Panc1 (cell line): ENCODE measurements around the gene LRMDA. TPM values are rescaled to one million over a fixed set of nuclear protein-coding genes. Genes with fewer than 3 reads are reported as not detected.

Experiments used
- ATAC-seq: fragments of 200-7000 bp; cut with Tn5 transposase; 2 replicates; pipeline ENCODE4 v1.9.1; 2020; ENCODE audit warnings: mild to moderate bottlenecking, moderate library complexity
- BruUV-seq: library from RNA; stranded (reverse); fragments of 400-500 nt; replicated peaks from 2 replicates; lab custom pipeline; 2021; lab: Mats Ljungman, UMichigan
- CTCF ChIA-PET: fragments of 300-600 bp; sonication (Branson Sonifier 250); formaldehyde crosslinking; loops from one replicate; lab custom pipeline; 2022; ENCODE audit warnings: antibody characterized with exemption; lab: Charles Lee
- POLR2A ChIA-PET: fragments of 300-600 bp; sonication (Branson Sonifier 250); formaldehyde crosslinking; loops from one replicate; lab custom pipeline; 2022; ENCODE audit warnings: antibody characterized with exemption; lab: Charles Lee
- DNase-seq: peaks from one replicate; pipeline ENCODE4 v3.0.0-alpha.2; 2010; ENCODE audit warnings: low read depth, low spot score
- H3K27ac ChIP-seq: 2 replicates; pipeline ENCODE4 v1.5.1; 2011; ENCODE audit warnings: mild to moderate bottlenecking, low read length, inconsistent platforms
- H3K27me3 ChIP-seq: fragments of 200-500 bp; sonication (Bioruptor generic); 2 replicates; pipeline ENCODE4 v1.6.0; 2014; ENCODE audit warnings: low read length, inconsistent platforms; ENCODE audit not compliant: control insufficient read depth, insufficient read depth
- H3K36me3 ChIP-seq: fragments of 200-500 bp; sonication (Bioruptor generic); 2 replicates; pipeline ENCODE4 v1.5.1; 2014; ENCODE audit warnings: inconsistent platforms, mild to moderate bottlenecking, low read length, moderate library complexity; ENCODE audit not compliant: control insufficient read depth, insufficient read depth
- H3K4me1 ChIP-seq: 2 replicates; pipeline ENCODE4 v1.5.1; 2011; ENCODE audit warnings: inconsistent platforms, mild to moderate bottlenecking, low read length, moderate library complexity; ENCODE audit not compliant: control insufficient read depth, insufficient read depth
- H3K4me3 ChIP-seq, 2 experiments: 2 replicates each; pipeline ENCODE4 v1.5.1; 2011 to 2012; ENCODE audit warnings: low read depth in 2 of 2, low read length in 2 of 2, mild to moderate bottlenecking in 2 of 2, inconsistent platforms in 1 of 2, moderate library complexity in 1 of 2
- H3K9me3 ChIP-seq: fragments of 200-500 bp; sonication (Bioruptor generic); 2 replicates; pipeline ENCODE4 v1.5.1; 2014; ENCODE audit warnings: low read depth, mild to moderate bottlenecking, inconsistent platforms, low read length, moderate library complexity; ENCODE audit not compliant: control insufficient read depth, insufficient read depth
- POLR2AphosphoS5 ChIP-seq: IDR thresholded peaks from 2 replicates; pipeline ENCODE4 v1.6.1; 2012; ENCODE audit warnings: mild to moderate bottlenecking, low read depth, low read length, moderate library complexity
- SIN3A ChIP-seq: IDR thresholded peaks from 2 replicates; pipeline ENCODE4 v1.6.1; 2012; ENCODE audit warnings: low read depth, mild to moderate bottlenecking, low read length, moderate library complexity, borderline replicate concordance; ENCODE audit not compliant: insufficient read depth
- TCF7L2 ChIP-seq: IDR thresholded peaks from 2 replicates; pipeline ENCODE4 v1.6.1; 2011; ENCODE audit warnings: mild to moderate bottlenecking, low read depth, low read length, inconsistent platforms
- in situ Hi-C: cut with HindIII; loops from 2 replicates; pipeline ENCODE4 v1.10.0; 2016; ENCODE audit warnings: low sequenced_read_pairs, low pct_unique_long_range_greater_than_20kb
- intact Hi-C: fragments of 100-400 bp; cut with micrococcal nuclease; formaldehyde crosslinking; loops from one replicate; pipeline ENCODE4 v1.10.0; 2022; ENCODE audit not compliant: unreplicated experiment
- total RNA-seq: library from RNA; stranded (reverse); gene quantifications from one replicate; pipeline ENCODE4 v1.2.1, GENCODE V29; 2021; ENCODE audit not compliant: unreplicated experiment
- TF ChIP-seq, protein P1 (sequence below), 2 experiments: IDR thresholded peaks; 2 replicates each; pipeline ENCODE4 v1.6.1; 2011 to 2012; ENCODE audit warnings: low read depth in 2 of 2, control low read depth in 1 of 2, low read length in 1 of 2, mild to moderate bottlenecking in 1 of 2, moderate library complexity in 1 of 2; ENCODE audit not compliant: insufficient read depth in 1 of 2
- TF ChIP-seq, protein P2 (sequence below): fragments of 450-650 bp; IDR thresholded peaks from 2 replicates; pipeline ENCODE4 v1.5.1; 2017; ENCODE audit warnings: mild to moderate bottlenecking

Gene LRMDA
- total RNA-seq, 1 experiment from 2014 or later, result 1.2 TPM

DNA sequence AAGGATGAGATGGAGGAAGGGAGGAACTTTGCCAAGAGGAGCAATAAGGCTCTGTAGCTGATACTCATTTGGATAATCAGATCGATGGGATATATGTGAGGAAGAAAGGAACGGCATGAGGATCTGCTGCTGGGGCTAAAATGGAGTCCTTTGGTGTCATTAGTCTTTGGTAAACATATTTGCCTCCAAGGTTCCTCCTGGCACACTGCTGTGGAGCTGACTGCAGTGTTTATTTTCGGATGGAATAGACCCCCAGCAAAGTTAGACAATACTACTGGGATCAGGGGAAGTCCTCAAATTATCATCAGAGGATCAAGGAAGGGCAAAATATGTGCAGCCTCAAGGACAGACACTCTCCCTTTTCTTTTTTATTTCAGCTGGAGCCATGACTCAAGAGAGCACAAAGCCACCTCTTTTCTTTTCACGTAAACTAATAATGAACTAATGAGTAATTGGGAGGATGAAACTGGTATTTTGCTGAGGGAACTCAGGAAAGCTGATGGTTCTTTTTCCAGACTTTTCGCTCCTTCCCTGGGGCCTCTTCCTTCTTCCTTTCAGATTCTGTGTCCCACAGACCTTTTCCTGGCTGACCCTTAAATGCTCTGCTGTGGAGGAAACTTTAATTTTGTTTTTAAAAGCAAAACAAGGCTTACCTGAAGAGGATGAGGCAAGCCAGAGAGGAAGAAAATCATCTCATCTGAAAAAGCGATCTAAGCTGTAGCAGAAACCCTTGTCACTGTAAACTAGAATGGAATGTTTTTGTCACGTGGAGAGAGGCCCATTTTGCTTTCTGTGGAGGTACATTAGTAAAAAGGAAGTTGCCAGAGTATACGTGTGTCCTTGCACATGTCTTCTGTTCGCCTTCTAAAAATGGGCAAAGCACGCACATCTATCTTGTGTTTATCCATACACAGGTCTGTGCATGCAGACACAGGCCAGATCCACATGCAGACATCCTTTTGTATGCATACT lies 33.3 kb downstream of the LRMDA start:
- no TSS peak for BruUV-seq

DNA sequence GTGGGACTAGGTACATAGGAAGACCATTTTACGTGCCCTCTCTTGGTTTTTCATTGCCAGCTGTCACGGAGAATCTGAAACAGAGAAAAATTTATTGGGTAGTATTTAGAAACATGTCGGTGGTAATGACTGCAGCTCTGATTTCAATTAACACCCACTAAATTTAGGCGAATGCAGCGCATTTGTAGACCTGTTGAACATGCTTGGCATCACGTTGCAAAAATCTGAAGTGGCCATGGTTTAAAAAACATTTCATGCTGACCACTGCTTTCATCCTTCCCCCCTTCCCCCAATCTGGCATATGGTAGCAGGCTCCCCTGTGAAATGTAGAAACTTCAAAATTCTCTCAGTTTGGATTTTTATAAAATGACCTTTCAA lies 34.0 kb downstream of the LRMDA start:
- Histone ChIP-seq H3K27ac (no peak overlapping the region), H3K4me3 (no peak overlapping the region), H3K9me3 (no peaks in the 10 kb centered on the region), H3K27me3 (no peaks in the 10 kb centered on the region; the same call in 1 of the 2 replicates), H3K4me1 (no peaks in the 10 kb centered on the region), H3K36me3 (no peaks in the 10 kb centered on the region)
- POLR2A ChIA-PET, result no interaction called here
- in situ Hi-C loops, result no loop called here
- DNase-seq, result no peak
- TF ChIP-seq TCF7L2, result no peak
- TF ChIP-seq POLR2AphosphoS5, result no peak
- TF ChIP-seq, protein P1, sequence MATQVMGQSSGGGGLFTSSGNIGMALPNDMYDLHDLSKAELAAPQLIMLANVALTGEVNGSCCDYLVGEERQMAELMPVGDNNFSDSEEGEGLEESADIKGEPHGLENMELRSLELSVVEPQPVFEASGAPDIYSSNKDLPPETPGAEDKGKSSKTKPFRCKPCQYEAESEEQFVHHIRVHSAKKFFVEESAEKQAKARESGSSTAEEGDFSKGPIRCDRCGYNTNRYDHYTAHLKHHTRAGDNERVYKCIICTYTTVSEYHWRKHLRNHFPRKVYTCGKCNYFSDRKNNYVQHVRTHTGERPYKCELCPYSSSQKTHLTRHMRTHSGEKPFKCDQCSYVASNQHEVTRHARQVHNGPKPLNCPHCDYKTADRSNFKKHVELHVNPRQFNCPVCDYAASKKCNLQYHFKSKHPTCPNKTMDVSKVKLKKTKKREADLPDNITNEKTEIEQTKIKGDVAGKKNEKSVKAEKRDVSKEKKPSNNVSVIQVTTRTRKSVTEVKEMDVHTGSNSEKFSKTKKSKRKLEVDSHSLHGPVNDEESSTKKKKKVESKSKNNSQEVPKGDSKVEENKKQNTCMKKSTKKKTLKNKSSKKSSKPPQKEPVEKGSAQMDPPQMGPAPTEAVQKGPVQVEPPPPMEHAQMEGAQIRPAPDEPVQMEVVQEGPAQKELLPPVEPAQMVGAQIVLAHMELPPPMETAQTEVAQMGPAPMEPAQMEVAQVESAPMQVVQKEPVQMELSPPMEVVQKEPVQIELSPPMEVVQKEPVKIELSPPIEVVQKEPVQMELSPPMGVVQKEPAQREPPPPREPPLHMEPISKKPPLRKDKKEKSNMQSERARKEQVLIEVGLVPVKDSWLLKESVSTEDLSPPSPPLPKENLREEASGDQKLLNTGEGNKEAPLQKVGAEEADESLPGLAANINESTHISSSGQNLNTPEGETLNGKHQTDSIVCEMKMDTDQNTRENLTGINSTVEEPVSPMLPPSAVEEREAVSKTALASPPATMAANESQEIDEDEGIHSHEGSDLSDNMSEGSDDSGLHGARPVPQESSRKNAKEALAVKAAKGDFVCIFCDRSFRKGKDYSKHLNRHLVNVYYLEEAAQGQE (IDR thresholded peaks at IDR 0.05; ENCODE audit: insufficient read depth in 1 of 2, low read depth in 2 of 2, low read length in 1 of 2), result no peak
- no peak for TF ChIP-seq SIN3A
- TF ChIP-seq, protein P2, sequence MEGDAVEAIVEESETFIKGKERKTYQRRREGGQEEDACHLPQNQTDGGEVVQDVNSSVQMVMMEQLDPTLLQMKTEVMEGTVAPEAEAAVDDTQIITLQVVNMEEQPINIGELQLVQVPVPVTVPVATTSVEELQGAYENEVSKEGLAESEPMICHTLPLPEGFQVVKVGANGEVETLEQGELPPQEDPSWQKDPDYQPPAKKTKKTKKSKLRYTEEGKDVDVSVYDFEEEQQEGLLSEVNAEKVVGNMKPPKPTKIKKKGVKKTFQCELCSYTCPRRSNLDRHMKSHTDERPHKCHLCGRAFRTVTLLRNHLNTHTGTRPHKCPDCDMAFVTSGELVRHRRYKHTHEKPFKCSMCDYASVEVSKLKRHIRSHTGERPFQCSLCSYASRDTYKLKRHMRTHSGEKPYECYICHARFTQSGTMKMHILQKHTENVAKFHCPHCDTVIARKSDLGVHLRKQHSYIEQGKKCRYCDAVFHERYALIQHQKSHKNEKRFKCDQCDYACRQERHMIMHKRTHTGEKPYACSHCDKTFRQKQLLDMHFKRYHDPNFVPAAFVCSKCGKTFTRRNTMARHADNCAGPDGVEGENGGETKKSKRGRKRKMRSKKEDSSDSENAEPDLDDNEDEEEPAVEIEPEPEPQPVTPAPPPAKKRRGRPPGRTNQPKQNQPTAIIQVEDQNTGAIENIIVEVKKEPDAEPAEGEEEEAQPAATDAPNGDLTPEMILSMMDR, result no peak
- intact Hi-C loops, result no loop called here
- CTCF ChIA-PET, result no interaction called here
- no peak; the same call in 1 of the 2 replicates for ATAC-seq
- no TSS peak for BruUV-seq

More for the DNA sequence above, 33.3 kb downstream of the LRMDA start:
- Histone ChIP-seq H3K9me3 (no peaks in the 10 kb centered on the region), H3K4me3 (no peak overlapping the region), H3K27ac (no peak overlapping the region), H3K27me3 (peaks cover 1% of the 10 kb centered on the region; the same call in 1 of the 2 replicates), H3K36me3 (no peaks in the 10 kb centered on the region), H3K4me1 (no peaks in the 10 kb centered on the region)
- ChIA-PET CTCF (no interaction called here), POLR2A (no interaction called here)
- DNase-seq (no peak), ATAC-seq (no peak)
- in situ Hi-C loops (no loop called here), intact Hi-C loops (no loop called here)
- TF ChIP-seq POLR2AphosphoS5, result no peak
- TF ChIP-seq TCF7L2, result no peak
- TF ChIP-seq, protein P2, result no peak
- TF ChIP-seq, protein P1 (IDR thresholded peaks at IDR 0.05; ENCODE audit: insufficient read depth in 1 of 2, low read depth in 2 of 2, low read length in 1 of 2), result no peak
- no peak for TF ChIP-seq SIN3A
